ENCODE data around the gene MYRIP. TPM values are rescaled to one million over a fixed set of nuclear protein-coding genes. Genes with fewer than 3 reads are reported as not detected.

Gene MYRIP
- total and polyA plus RNA-seq, 2 of the 4 experiments (the other 2 are of a cell fraction): not detected

GRCh38 chr3:40213556-40213955, 404.1 kb downstream of the MYRIP start:
- CTCF ChIA-PET: no interaction called here
- no peak overlapping the region for H3K56ac ChIP-seq (ENCODE audit: extremely low read depth, insufficient read depth, low read length)
- no peaks in the 10 kb centered on the region for H4K20me1 ChIP-seq (ENCODE audit: insufficient read depth, low read length)
- H3K14ac ChIP-seq (replicated peaks; ENCODE audit: low read depth, low read length): no peak overlapping the region
- no peak overlapping the region for H3K23ac ChIP-seq (ENCODE audit: low read depth, low read length)
- H3K9me3 ChIP-seq (ENCODE audit: control insufficient read depth, insufficient read depth, low read length): no peaks in the 10 kb centered on the region
- ATAC-seq (ENCODE audit: low read depth) (no peak), DNase-seq (no peak)
- no peak overlapping the region for H2AK5ac ChIP-seq (ENCODE audit: low read depth, low read length)
- H4K91ac ChIP-seq (ENCODE audit: insufficient read depth, low read depth, low read length): no peak overlapping the region
- no TSS peak for BruUV-seq (replicated peaks)
- no peak overlapping the region for H2BK5ac ChIP-seq (ENCODE audit: low read depth, low read length, poor library complexity, severe bottlenecking)
- dilution Hi-C loops (cut with HindIII; ENCODE audit: low sequenced_read_pairs, unreplicated experiment) (no loop called here), intact Hi-C loops (cut with micrococcal nuclease) (no loop called here), in situ Hi-C loops (cut with MboI; ENCODE audit: low sequenced_read_pairs) (no loop called here)
- no peak overlapping the region for H2AK9ac ChIP-seq (replicated peaks; ENCODE audit: low read depth, low read length, poor library complexity)
- no peak overlapping the region for H3K18ac ChIP-seq (ENCODE audit: low read depth, low read length)
- H3K27ac ChIP-seq (ENCODE audit: insufficient read depth, low read length): no peak overlapping the region
- H3K79me1 ChIP-seq (ENCODE audit: low read depth in 1 of 2, low read length in 2 of 2): no peaks in the 10 kb centered on the region
- H3K4me1 ChIP-seq (ENCODE audit: control insufficient read depth, insufficient read depth, low read length): no peaks in the 10 kb centered on the region
- no peak overlapping the region for H2BK15ac ChIP-seq (ENCODE audit: low read depth, low read length)
- H2AFZ ChIP-seq (replicated peaks; ENCODE audit: low read length, poor library complexity): no peak overlapping the region
- H3K36me3 ChIP-seq (ENCODE audit: control insufficient read depth, insufficient read depth, low read length): no peaks in the 10 kb centered on the region
- H3K9me1 ChIP-seq (ENCODE audit: insufficient read depth, low read length): no peaks in the 10 kb centered on the region
- no peaks in the 10 kb centered on the region for H3K27me3 ChIP-seq (ENCODE audit: control insufficient read depth, insufficient read depth, low read length)
- no peak overlapping the region for H3K9ac ChIP-seq (ENCODE audit: low read depth, low read length)
- no peak for TF ChIP-seq USF2 (IDR thresholded peaks at IDR 0.05; ENCODE audit: low read depth, low read length)
- no peak for TF ChIP-seq RCOR1 (IDR thresholded peaks at IDR 0.05; ENCODE audit: insufficient replicate concordance, low read length)
- TF ChIP-seq RAD21 (IDR thresholded peaks at IDR 0.05; ENCODE audit: low read length): no peak
- no peak for TF ChIP-seq CTCF (conservative IDR thresholded peaks at IDR 0.05; ENCODE audit: low read depth, low read length)
- TF ChIP-seq RFX5 (IDR thresholded peaks at IDR 0.05; ENCODE audit: low read depth, low read length): no peak
- TF ChIP-seq POLR2A (IDR thresholded peaks at IDR 0.05; ENCODE audit: low read depth, low read length): no peak
- no peak for TF ChIP-seq BHLHE40 (IDR thresholded peaks at IDR 0.05; ENCODE audit: low read depth, low read length)
- no peak overlapping the region for H4K8ac ChIP-seq (ENCODE audit: low read depth in 2 of 2, low read length in 2 of 2)
- no CpG with 5 or more reads among the region's 5 CpGs for WGBS, 2 experiments (ENCODE audit: extremely low coverage in 2 of 2, insufficient read length in 1 of 2)
- no peak overlapping the region for H3K4me2 ChIP-seq (ENCODE audit: low read depth, low read length)
- no peak overlapping the region for H2BK20ac ChIP-seq (ENCODE audit: low read depth, low read length)
- no peak overlapping the region for H2BK120ac ChIP-seq (ENCODE audit: low read depth, low read length)
- POLR2A ChIA-PET (ENCODE audit: unreplicated experiment): no interaction called here
- no peak overlapping the region for H4K5ac ChIP-seq (ENCODE audit: low read depth, low read length)
- no peak overlapping the region for H3K4me3 ChIP-seq (ENCODE audit: insufficient read depth, low read depth, low read length)
- H3K4ac ChIP-seq (ENCODE audit: low read depth, low read length): no peak overlapping the region
